HG03520 (cell line): Measurements from ENCODE around the gene SLC35F2.
A peak's percentile ranks its signal among the peaks of the same experiment; 100 is the strongest.

Experiments used
- ATAC-seq: cut with Tn5 transposase; IDR thresholded peaks from one replicate; pipeline ENCODE4 v1.9.1; 2021; ENCODE audit warnings: mild to moderate bottlenecking, moderate library complexity; ENCODE audit not compliant: unreplicated experiment

Gene SLC35F2

DNA sequence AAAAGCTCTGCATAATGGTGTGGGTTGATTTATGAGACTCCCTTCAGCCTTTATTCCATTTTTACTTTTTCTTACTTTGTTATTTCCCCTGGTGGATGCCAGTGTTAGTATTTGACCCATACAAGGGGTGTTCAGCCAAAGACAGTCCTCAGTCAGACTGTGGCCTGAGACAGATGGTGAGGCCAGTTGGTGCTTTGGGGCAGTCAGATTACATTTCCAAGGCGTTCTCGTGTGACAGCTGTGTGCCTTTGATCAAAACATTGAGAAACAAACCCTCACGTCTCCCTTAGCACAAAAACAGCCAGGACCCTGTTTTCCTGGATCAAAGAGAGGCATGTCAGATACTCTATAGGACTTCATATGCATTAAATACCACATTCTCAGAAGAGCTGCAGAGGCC lies 115.4 kb downstream of the SLC35F2 start:
- no peak for ATAC-seq

DNA sequence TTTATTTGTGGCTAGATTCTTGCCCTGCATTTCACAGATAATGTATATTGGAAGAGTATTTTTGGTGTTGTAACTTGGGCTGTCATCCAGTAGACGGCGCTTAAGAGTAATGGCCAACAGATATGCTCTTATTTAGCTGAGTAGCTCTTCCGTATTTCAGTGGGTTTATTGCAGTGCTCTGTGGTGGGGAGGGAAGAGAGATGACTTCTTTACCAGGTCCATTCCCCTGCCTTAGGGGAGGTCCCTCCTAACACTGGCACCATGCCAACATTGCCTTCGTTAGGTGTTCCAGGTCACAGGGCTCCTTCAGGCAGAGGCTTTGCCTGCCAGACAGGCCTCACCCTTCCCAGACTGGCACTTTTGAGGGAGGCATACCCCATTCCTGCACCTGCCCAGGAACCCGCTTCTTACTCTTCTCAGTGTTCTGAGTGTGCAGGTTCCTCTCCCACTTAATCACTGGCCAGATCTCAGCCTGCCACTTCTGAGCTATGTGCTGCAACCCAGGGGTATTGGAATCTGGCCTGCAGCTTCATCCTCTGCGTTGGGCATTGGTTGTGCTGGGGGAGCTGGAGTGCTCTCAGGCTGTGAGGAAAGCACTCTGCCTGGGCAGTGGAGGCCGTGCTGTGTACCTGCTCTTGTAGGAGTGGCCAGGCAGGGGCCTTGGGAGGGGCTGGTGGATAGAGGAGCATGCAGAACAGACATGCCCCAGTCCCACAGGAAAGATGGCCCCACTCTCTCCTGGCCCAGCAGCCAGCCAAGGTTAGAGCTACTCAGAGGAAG lies 117.4 kb downstream of the SLC35F2 start:
- ATAC-seq: peak; percentile 93
